Ovary (tissue), 9 donors: ENCODE measurements around the gene MRM2. TPM values are rescaled to one million over a fixed set of nuclear protein-coding genes. Genes with fewer than 3 reads are reported as not detected.
A peak's percentile ranks its signal among the peaks of the same experiment; 100 is the strongest.

Experiments
- DNase-seq, 5 donors: peaks; one replicate each; pipeline ENCODE4 v3.0.0-alpha.2; 2019 to 2020
- H3K27ac ChIP-seq, 2 donors: fragments of 200-600 bp; one replicate each; pipeline versions ENCODE4 v1.5.1 to v1.8.0; 2019 to 2022
- H3K27me3 ChIP-seq: fragments of 200-600 bp; one replicate; pipeline ENCODE4 v1.8.0; 2022
- H3K36me3 ChIP-seq: fragments of 200-600 bp; sonication (generic); one replicate; pipeline ENCODE4 v1.5.1; 2019
- H3K4me1 ChIP-seq: one replicate; pipeline ENCODE4 v1.8.1; 2013; ENCODE audit warnings: mild to moderate bottlenecking, moderate library complexity; ENCODE audit not compliant: insufficient read depth
- H3K4me3 ChIP-seq: fragments of 200-600 bp; sonication (generic); one replicate; pipeline ENCODE4 v1.5.1; 2017
- H3K9me3 ChIP-seq, 2 donors: fragments of 200-600 bp in 1 of 2; sonication (generic) in 1 of 2; one replicate each; pipeline versions ENCODE4 v1.5.1 to v1.8.1; 2013 to 2019; ENCODE audit warnings: mild to moderate bottlenecking in 1 of 2, moderate library complexity in 1 of 2
- CTCF ChIP-seq, 3 donors: fragments of 450-650 bp in 2 of 3; fragments of 200-600 bp in 1 of 3; IDR thresholded peaks; one replicate each; pipeline versions ENCODE4 v1.5.1 to v1.8.0; 2016 to 2022; ENCODE audit warnings: antibody characterized with exemption in 3 of 3, mild to moderate bottlenecking in 1 of 3
- EP300 ChIP-seq: sonication (generic); formaldehyde crosslinking; IDR thresholded peaks from one replicate; pipeline ENCODE4 v1.6.1; 2017; ENCODE audit warnings: antibody characterized with exemption
- POLR2A ChIP-seq: fragments of 450-650 bp; IDR thresholded peaks from one replicate; pipeline ENCODE4 v1.6.1; 2017; ENCODE audit warnings: antibody characterized with exemption, mild to moderate bottlenecking, moderate library complexity
- WGBS, 3 donors: extraction: QIAGEN DNeasy Blood & Tissue Kit in 1 of 3; methylation state at CpG; one replicate each; pipeline versions ENCODE4 v1.1.5 to v1.1.7; 2013 to 2017; 5-methylcytosine and 5-hydroxymethylcytosine counted together
- intact Hi-C, 4 donors: fragments of 100-400 bp; cut with DNase I; formaldehyde crosslinking; loops; one replicate each; pipeline versions ENCODE4 v1.11.0 to v1.15.1; 2022 to 2023
- polyA plus RNA-seq, 2 donors: library from polyadenylated mRNA; stranded (reverse); fragments of 200-250 nt in 1 of 2; fragments of 350-450 nt in 1 of 2; fragmentation: Illumina TruSeq in 1 of 2; extraction: RNeasy Lipid Tissue Mini Kit (QIAGEN cat#74804) in 1 of 2; gene quantifications; one replicate each; pipeline ENCODE4 v1.2.3, GENCODE V29; 2013 to 2014
- total RNA-seq, 7 donors: library from RNA; depleted of rRNA in 2 of 7; stranded (reverse); fragments of >200 nt in 2 of 7; fragmentation: NEBNext Ultra II Directional in 3 of 7; extraction: Animal tissue kit (Norgen Biotek cat#: 25700) in 3 of 7; gene quantifications; one replicate each; pipeline versions ENCODE4 v1.1.0 to v1.2.4, GENCODE V29; 2016 to 2023
- donor health status: DM: no; HTN: no; CAD: no; lungs with moderate emphysema.
- donor health status: DM: no; HTN: no; CAD: no.
- donor health status: Bipolar disorder and iron deficiency.
- donor health status: DM: yes; HTN: yes; CAD: no.
- donor health status: DM: no; HTN: no; CAD: no.
- donor health status: DM: yes; HTN: yes; CAD: no.

Gene MRM2
- total and polyA plus RNA-seq, 9 donors, result 12.6 to 28.5 (median 21.4) TPM

DNA sequence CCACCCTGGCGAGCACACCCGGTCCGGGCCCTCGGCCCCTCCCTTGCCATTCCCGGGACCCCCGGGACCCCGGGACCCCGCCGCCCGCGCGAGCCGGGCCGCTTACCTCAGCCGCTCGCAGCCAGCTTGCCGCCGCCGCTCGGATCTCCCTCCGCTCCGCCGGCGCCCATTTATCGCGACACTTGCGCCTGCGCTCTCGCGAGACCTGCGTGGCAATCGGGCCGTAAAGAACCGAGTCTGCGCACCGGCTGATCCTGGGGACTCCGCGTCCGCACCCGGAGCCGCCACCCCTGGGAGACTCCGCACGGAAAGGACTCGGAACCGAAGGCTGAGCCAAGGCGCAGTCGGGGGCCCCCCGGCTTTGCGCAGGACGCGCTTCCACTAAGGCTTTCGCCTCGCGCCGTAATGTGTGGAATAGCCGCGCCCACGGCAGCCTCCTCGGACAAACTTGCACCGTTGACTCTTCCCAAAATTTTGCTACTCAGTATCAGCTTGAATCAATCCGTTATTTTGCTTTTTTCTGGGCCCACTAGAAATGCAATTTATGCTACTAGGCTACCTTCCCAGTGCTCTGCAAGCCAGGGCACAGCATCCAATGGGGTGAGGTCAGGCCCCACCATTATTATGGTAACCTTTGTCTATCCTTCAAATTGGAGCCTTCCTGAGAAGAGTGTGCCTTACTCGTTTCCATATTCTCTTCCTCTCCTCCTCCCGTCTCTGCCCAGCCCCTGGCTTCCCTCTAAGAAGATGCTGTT lies 9.1 kb downstream of the MRM2 start, which contains the start of gene MAD1L1:
TSS of gene MAD1L1 (minus strand) at position 180 of the 755 bp plus-strand sequence. CDS start 2,812 bp downstream, outside the sequence.
- intact Hi-C loops, result no loop called here
- TF ChIP-seq POLR2A (no peak), EP300 (no peak), CTCF (IDR thresholded peaks at IDR 0.05) (no peak)
- peak; percentile 87 to 94 (median 93) for DNase-seq
- H3K27ac ChIP-seq, result no peak within 1 kb of the TSS
- peaks cover 3% of the 10 kb centered on the region for H3K4me1 ChIP-seq
- no peaks in the 10 kb centered on the region for H3K36me3 ChIP-seq
- WGBS, 3 donors, result 0% methylated on average over 57 to 63 of the region's 63 CpGs
- H3K9me3 ChIP-seq, result no peaks in the 10 kb centered on the region
- H3K27me3 ChIP-seq, result no peaks in the 10 kb centered on the region
- H3K4me3 ChIP-seq, result peak within 1 kb of the TSS; percentile 96

DNA sequence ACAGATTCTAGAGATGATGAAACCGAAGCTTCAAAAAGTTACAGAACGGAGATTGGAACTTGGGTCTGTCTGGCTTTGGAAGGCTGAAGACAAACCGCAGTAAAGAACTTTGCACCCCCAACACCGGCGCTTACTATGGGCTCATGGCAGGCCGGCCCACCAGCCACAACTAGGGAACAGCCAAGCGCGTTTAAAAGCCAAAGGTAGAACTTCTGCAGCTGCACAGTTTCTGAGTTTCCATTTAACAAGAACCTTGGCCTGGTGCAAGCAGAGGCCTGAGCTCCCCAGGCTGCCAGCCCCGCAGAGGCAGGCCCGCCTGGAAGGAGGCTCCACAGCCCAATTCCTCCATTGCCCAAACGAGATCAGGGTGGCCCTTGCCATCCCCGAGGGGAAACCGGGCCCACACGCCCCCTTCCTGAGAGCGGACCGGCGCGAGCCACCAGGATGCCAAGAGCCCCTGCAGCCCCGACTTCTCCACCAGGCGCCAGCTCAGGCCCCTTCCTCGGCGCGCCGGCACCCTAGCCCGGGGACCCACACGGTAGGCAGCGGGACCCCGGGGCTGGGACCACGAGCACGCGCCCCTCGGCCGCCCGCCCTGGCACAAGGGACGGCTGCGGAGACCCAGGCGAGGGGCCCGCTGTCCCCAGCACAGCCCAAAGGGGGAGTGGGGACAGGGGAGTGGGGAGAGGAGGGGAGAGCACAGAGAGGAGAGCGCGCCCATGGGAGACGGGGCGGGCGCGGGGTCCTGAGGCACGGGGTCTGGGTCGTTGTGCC lies 9.8 kb downstream of the MRM2 start:
- 1 to 2% (median 1%) methylated on average over 30 to 46 of the region's 46 CpGs for WGBS, 3 donors
- H3K27ac ChIP-seq, result no peak overlapping the region
- peak in 2 of 5 donors; percentile 44 to 53 for DNase-seq
- H3K36me3 ChIP-seq, result no peaks in the 10 kb centered on the region
- H3K9me3 ChIP-seq, result no peaks in the 10 kb centered on the region
- TF ChIP-seq CTCF (IDR thresholded peaks at IDR 0.05), result no peak
- no peak for TF ChIP-seq POLR2A
- no peak for TF ChIP-seq EP300
- H3K4me1 ChIP-seq, result peaks cover 3% of the 10 kb centered on the region
- no peaks in the 10 kb centered on the region for H3K27me3 ChIP-seq
- intact Hi-C loops, result no loop called here
- H3K4me3 ChIP-seq, result peak overlapping the region; percentile 96

GRCh38 chr7:2230882-2231281 lies 11.1 kb downstream of the MRM2 start:
- 85 to 87% (median 87%) methylated on average over 9 of the region's 9 CpGs for WGBS, 3 donors
- DNase-seq, result no peak

More at GRCh38 chr7:2230882-2231281, 11.1 kb downstream of the MRM2 start:
- intact Hi-C loops, result no loop called here
- no peak overlapping the region for H3K27ac ChIP-seq
- no peaks in the 10 kb centered on the region for H3K9me3 ChIP-seq
- TF ChIP-seq POLR2A (no peak), EP300 (no peak), CTCF (IDR thresholded peaks at IDR 0.05) (no peak)
- peaks cover 3% of the 10 kb centered on the region for H3K4me1 ChIP-seq
- H3K27me3 ChIP-seq, result no peaks in the 10 kb centered on the region
- no peaks in the 10 kb centered on the region for H3K36me3 ChIP-seq
- no peak overlapping the region for H3K4me3 ChIP-seq
